ENCODE results near the gene BNIP5.

GRCh38 chr6:36377594-36377993 is 40.9 kb upstream of the BNIP5 start:
- no peak for TF ChIP-seq POLR2A (IDR thresholded peaks at IDR 0.05; ENCODE audit: low read depth)
- no peak for TF ChIP-seq POLR2AphosphoS5 (IDR thresholded peaks at IDR 0.05)

Data from esophagus muscularis mucosa (tissue), 2 donors.